ENCODE data around the gene EDA2R.

Gene EDA2R

DNA sequence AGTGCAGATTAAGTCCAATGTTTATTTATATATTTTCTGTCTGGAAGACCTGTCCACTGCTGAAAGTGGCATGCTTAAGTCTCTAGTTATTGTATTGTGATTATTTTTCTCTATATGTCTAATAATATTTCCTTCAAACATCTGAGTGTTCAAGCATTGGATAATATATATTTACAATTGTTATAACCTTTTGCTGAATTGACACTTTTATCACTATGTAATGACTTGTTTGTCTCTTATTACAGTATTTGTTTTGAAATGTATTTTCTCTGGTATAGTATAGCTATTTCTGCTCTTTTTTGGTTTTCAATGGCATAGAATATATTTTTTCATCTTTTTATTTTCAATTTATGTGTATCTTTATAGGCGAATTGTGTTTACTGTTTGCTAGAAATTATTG, 59.7 kb downstream of the EDA2R start:
- DNase-seq (ENCODE audit: low read depth), result no peak
- TF ChIP-seq, protein P1, sequence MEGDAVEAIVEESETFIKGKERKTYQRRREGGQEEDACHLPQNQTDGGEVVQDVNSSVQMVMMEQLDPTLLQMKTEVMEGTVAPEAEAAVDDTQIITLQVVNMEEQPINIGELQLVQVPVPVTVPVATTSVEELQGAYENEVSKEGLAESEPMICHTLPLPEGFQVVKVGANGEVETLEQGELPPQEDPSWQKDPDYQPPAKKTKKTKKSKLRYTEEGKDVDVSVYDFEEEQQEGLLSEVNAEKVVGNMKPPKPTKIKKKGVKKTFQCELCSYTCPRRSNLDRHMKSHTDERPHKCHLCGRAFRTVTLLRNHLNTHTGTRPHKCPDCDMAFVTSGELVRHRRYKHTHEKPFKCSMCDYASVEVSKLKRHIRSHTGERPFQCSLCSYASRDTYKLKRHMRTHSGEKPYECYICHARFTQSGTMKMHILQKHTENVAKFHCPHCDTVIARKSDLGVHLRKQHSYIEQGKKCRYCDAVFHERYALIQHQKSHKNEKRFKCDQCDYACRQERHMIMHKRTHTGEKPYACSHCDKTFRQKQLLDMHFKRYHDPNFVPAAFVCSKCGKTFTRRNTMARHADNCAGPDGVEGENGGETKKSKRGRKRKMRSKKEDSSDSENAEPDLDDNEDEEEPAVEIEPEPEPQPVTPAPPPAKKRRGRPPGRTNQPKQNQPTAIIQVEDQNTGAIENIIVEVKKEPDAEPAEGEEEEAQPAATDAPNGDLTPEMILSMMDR (IDR thresholded peaks at IDR 0.05; ENCODE audit: insufficient read depth, low read depth, low read length, missing control alignments), result no peak
- H3K4me3 ChIP-seq (ENCODE audit: low read length), result no peak overlapping the region

DNA sequence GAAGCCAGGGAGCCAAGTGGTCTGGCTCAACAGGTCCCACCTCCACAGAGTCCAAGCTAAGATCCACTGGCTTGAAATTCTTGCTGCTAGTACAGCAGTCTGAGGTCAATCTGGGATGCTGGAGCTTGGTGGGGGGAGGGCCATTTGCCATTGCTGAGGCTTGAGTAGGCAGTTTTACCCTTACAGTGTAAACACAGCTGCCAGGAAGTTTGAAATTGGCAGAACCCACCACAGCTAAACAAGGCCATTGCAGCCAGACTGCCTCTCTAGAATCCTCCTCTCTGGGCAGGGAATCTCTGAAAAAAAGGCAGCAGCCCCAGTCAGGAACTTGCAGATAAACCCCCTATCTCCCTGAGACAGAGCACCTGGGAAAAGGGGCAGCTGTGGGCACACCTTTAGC, 84.9 kb downstream of the EDA2R start:
- TF ChIP-seq, protein P1 (IDR thresholded peaks at IDR 0.05; ENCODE audit: insufficient read depth, low read depth, low read length, missing control alignments), result no peak
- DNase-seq (ENCODE audit: low read depth), result no peak
- H3K4me3 ChIP-seq (ENCODE audit: low read length), result no peak overlapping the region

DNA sequence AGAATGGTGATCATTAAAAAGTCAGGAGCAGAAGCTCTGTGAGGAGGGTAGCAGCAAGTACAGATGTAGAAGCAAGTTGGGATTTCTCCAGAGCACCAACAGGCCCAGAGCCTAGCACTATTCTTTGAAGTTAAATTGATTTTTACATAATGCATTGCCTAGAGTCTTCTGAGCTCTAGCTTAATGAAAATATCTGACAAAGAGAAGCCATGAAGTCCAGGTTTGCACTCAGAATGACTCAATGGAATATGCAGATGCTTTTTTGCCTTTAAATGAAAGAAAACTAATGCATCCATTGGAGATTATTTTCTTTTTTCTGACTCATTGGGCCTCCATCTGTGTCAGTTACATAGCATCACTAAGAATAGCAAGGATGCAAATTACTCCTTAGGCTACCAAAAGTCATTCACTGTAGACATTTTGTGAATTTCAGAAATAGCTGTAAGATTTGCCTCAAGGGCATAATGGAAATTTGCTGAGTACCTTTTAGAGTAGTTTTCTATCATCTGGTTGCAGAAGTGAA, 91.0 kb downstream of the EDA2R start:
- H3K4me3 ChIP-seq (ENCODE audit: low read length), result no peak overlapping the region
- DNase-seq (ENCODE audit: low read depth), result no peak
- TF ChIP-seq, protein P1 (IDR thresholded peaks at IDR 0.05; ENCODE audit: insufficient read depth, low read depth, low read length, missing control alignments), result no peak
